ENCODE results near the gene SCLT1.

- TF ChIP-seq POLR2A (IDR thresholded peaks at IDR 0.05; ENCODE audit: borderline replicate concordance, extremely low read depth, insufficient read depth, insufficient read length) (no peak), SIN3A (IDR thresholded peaks at IDR 0.05; ENCODE audit: low read depth) (no peak), JUND (IDR thresholded peaks at IDR 0.05) (no peak), CTCF (IDR thresholded peaks at IDR 0.05 in 2 of 3, conservative IDR thresholded peaks at IDR 0.05 in 1 of 3; ENCODE audit: borderline replicate concordance in 1 of 3, insufficient read depth in 1 of 3, low read depth in 2 of 3, low read length in 2 of 3) (no peak), SRF (IDR thresholded peaks at IDR 0.05; ENCODE audit: low read depth) (no peak), EZH2 (IDR thresholded peaks at IDR 0.05) (no peak), POLR2AphosphoS5 (IDR thresholded peaks at IDR 0.05; ENCODE audit: low read depth, low read length) (no peak), CEBPB (IDR thresholded peaks at IDR 0.05; ENCODE audit: low read depth) (no peak), EZH2phosphoT487 (IDR thresholded peaks at IDR 0.05; ENCODE audit: borderline replicate concordance) (no peak)
- TF ChIP-seq, protein P1, sequence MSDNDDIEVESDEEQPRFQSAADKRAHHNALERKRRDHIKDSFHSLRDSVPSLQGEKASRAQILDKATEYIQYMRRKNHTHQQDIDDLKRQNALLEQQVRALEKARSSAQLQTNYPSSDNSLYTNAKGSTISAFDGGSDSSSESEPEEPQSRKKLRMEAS (IDR thresholded peaks at IDR 0.05), result no peak
- TF ChIP-seq, protein P2, sequence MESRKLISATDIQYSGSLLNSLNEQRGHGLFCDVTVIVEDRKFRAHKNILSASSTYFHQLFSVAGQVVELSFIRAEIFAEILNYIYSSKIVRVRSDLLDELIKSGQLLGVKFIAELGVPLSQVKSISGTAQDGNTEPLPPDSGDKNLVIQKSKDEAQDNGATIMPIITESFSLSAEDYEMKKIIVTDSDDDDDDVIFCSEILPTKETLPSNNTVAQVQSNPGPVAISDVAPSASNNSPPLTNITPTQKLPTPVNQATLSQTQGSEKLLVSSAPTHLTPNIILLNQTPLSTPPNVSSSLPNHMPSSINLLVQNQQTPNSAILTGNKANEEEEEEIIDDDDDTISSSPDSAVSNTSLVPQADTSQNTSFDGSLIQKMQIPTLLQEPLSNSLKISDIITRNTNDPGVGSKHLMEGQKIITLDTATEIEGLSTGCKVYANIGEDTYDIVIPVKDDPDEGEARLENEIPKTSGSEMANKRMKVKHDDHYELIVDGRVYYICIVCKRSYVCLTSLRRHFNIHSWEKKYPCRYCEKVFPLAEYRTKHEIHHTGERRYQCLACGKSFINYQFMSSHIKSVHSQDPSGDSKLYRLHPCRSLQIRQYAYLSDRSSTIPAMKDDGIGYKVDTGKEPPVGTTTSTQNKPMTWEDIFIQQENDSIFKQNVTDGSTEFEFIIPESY (IDR thresholded peaks at IDR 0.05; ENCODE audit: extremely low read depth, insufficient replicate concordance, low read length), result no peak
Measured at GRCh38 chr4:129062580-129062979, 30.8 kb downstream of the SCLT1 start.

Data from HCT116 (cell line).